HS-27A (cell line): Measurements from ENCODE around the gene ATP5F1B.

ENCODE experiments used
- DNase-seq: peaks from one replicate; pipeline ENCODE4 v3.0.0-alpha.2; 2012; ENCODE audit warnings: low read depth, missing footprints

ATP5F1B gene

DNA sequence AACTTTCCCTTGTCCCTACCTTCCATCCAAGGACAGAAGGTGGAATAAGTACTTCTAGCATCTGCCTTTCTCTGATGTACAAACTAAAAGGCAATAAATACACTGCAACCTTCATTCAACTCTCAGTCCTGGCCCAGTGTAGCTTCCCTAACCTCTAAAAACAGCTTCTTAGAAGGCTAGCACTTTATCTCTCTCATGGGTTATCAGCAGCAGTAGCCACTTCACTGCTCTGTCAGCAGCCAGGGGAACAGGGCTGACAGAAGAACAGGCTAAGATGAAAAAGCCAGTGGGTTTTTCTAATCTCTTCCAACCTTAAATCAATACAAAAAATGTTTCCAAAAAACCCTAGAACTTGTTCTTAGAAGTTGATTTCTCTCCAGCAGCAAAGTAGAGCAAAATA, 28.9 kb downstream of the ATP5F1B start:
- DNase-seq, result no peak

DNA sequence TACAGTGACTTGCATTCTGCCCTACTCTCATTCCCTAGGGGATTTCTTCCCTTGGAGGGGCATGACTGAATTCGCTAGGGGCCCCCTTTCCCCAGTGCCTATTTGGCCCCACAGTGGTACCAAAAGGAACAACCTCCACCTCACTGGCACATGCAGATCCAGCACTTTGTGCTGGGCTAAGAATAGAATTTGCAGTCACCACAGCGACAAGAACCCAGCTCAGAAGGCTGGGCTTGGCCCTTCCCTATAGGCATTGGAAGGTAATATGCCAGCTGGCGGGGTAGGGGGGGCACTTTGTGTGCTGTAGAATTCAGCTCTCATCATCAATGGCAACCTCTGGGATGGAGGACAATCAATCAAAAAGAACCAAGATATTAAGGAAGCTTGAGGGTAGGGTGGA, 29.5 kb downstream of the ATP5F1B start:
- no peak for DNase-seq

DNA sequence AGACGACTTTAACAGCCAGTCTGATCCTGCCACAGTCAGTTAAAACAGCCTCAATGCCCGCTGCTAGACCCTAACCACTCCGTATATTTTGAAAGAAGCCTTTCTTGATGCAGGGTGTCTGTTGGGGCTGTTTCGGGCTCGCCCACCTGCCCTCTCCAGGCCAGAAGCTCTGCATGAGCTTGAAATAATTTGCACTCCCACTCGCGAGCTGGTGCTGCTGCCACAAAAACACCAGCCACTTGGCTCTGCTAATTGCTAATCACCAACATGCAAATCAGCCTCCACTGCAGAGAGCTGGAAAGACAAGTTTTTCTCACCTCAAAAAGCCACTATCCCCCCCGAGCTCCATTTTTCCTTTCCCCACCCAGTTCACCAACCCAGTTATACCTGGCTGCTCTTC, 31.2 kb downstream of the ATP5F1B start:
- no peak for DNase-seq

DNA sequence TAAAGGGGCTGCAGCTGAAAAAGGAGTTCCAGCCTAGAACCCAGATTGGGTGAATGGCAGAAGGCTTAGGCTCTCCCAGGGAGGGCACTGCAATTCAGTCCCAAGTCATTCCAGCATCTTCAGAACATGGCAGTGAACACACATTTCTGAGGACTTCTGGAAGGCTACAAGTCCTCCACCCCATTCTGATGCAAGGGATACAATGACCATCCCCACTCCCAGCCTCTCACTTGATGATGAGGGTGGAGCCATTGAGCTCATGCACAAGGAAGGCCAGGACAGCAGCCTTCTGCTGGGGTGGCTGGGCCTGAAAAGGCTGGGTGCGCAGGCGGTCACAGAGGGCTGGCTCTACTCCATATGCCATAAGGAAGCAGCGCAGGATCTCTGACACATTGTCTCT, 41.4 kb downstream of the ATP5F1B start:
- no peak for DNase-seq

DNA sequence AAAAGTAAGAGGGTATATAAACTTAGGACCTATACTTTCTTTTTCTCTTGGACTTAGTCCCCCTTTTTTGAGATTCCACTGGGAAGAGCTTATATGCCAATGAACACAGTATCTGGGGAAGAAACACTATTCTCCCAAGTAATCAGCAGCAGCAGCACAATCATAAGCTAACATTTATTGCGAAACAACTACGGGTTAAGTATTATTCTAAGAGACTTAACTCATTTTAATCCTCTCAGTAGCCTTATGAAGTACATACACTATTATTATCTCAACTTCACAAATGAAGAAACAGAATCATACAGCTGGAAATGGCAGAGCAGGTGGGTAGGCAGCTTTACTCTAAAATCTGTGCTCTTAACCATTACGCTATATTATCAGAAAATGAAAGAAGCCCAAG, 43.5 kb downstream of the ATP5F1B start:
- DNase-seq, result no peak

DNA sequence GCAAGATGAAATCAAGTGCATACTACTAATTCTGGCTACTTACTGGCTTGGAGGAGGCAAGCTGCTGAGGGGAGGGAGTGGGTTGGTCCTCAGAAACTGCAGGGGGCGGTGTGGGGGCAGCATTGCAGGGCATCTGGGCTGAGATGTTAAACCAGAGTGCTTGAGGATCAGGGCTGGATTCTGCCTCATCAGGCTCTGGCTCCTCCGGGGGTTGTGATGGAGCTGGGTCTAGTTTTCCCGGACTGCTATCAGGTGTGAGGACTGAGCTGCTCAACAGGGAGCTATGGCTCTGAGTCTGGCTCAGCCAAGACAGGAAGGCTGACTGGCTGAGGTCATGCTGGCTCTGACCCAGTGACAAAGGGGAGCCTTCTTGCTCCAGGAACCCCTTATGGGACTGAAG, 44.3 kb downstream of the ATP5F1B start:
- no peak for DNase-seq

DNA sequence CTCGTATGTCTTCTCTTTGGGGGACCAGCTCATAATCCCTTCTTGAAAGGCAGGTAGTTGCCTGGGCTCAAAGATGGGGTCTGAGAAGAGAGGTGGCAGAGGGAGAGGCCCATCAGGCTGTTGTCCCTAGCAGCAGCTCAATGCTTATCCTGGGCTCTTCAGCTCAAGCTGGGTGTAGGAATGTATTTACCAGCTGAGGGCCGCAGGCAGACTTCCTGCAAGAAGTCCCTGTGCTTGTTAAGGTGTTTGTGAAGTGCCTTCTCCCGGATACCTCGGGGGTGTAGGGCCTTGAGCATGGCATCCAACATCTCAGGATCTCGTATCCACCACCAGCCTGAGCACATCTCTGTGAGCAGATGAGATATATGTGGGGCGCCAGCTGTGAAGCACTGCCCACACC, 45.0 kb downstream of the ATP5F1B start:
- DNase-seq, result no peak

DNA sequence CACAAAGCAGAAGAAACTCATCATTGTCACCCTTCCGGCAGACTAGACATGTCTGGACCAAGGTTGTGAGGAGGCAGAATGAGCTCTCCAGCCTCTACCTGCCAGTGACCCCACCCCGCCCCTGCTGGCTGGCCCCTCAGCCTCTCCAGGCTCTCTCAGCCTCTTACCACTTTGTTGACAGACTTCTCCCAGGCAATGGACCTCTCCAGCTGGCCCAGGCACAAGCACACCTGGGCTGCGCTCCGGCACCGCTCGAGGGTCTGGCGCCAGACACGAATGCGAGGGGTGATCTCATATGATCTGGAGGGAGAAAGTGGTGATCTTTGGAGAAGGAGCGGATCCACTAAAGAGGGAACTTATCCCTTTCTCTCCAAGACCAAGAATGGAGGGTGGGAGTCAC, 46.0 kb downstream of the ATP5F1B start:
- no peak for DNase-seq

DNA sequence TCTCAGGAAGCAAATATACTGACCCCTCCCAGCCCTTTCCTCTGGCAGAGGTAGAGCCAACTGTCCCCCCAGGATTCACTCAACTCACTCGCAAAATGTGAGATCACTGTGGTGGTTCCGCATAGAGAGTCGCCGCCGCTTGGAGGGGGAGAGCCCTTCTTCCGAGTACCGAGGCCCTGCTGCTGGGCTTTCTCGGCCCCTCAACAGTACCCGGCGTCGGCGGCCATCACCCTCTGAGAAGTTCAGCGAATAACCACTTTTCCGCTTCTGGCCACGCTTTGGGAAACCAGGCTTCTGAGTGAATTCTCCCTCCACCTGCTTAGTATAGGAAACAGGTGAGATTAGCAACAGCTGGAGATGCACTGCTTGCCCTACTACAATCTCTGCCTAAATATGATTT, 46.7 kb downstream of the ATP5F1B start:
- DNase-seq, result no peak

DNA sequence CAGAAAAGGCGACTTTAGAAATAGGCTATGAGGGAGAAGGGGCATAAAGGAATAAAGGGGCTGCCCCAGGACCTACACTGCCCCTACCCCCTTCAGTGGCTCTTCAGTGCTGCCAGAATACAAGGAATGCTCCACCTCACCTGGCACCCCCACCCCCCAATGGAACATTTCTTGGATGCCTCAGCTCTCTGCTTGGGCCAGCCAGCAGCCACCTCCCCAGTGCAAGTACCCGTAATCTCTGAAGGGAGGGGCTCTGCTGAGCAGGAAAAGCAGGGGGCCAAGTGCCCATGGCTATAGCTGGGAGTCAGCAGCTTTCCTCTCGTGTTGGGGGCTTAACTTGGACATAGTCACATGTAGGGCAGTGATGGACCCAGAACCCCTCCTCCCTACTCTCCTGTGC, 49.0 kb downstream of the ATP5F1B start:
- DNase-seq, result no peak

DNA sequence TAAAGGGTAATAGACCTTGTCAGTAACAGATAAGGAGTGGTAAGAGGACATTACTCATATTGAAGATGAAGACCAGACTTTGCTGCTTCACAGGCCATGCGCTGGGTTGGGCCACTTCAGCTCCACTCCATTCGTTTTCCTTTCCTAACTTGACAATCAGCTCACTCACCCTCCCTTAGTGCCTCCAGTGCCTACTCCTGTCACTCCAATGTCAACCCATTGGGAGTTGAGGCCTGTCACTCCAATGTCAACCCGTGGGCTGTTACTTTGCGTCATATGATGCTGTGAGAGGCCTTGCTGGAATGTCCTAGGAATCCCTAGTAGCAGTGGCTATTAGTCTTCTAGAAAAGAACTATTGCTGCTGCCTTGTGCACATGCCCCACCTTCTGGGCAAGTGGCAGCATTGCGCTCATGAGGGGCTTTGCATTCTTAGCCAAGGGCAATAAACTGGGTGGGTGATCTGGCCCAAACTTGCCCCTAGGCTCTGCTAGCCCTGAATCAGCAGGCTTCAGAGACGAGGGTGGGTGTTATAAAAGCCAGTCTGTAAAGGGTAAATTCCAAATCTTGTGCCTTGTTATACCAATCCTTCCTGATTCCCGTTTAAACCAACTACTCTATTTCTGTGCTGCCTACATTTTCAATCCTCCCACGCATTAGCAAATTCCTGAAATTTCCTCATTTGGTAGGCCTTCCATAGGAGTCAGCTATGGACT, 51.7 kb downstream of the ATP5F1B start:
- peak; percentile 39 for DNase-seq

DNA sequence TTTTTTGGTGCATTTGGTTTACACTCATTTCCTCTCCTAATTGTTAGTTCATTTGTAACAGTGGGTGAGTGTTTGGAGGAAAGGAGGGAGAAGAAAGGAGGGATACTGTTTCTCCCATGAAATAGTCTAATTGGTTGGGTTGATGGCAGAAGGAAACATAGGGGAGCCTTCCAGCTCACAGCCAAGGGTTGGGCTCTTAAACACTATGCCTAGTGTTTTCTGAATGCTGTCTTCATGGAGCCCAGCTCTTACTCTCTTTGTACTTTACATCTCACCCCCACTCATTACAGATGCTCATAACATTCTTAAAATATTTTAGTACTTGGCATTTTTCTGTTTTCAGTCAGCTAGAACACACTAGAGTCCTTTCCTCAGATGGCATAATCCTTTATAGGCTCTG, 53.8 kb downstream of the ATP5F1B start:
- DNase-seq, result no peak

DNA sequence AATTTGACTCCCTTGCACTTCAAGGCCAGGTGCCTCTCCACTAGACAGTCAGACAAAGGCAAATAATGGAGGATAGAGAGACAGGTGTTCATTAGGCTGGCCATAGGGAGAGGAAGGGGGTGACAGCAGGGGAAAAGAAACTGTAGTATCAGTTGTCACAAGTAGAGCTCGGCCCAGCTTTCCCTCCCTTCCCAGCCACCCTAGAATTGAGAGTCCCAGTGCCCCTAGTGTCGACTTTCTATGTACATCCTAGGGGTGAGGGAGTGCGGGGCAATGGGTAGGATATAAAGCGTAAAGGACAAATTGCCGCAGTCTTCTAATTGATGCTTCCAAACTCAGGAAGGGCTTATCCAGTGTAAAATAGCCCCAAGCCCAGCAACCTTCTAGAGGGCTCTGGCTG, 54.7 kb downstream of the ATP5F1B start:
- no peak for DNase-seq

DNA sequence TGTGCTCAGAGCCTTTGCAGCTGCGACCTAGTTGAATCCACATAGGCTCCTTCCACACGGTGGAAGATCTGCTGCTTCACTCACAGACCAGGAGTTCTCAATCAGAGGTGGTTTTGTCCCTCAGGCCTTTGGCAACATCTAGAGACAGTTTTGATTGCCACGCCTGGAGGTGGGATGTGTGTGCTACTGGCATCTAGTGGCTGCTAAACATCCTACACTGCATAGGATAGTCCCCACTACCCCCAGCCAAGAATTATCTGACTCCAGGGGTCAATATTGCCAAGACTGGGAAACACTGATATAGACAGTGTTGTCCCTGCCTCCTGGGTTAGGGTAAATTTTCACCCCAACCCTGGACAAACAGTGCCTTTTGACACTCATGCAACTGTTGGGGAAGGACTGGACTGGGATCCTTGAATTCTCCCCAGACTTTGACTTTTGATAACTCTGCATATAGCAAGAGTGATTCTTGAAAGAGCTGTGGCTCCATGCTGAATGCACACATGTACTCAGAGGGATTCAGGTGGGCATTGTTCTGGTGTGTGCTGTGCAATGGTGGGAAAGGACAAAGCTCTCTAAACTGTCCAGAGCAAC, 55.5 kb downstream of the ATP5F1B start:
- no peak for DNase-seq

DNA sequence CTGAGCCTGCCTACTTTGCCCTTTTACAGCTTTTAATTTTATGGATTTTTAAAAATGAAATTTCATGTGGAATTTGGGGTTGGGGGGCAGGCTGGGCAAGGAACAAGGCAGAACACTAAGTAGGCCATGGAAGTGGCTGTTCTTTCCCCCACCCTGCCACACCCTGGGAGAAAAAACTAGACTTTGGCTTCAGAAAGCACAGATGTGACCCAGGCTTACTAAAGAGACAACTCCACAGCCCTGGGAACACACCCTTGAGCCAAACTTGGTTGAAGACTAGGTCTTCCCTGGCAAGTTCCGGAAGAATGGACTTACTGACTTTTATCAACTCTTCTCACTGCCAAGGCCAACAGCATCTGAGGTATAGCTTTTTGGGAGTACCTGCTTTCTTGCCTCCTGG, 56.0 kb downstream of the ATP5F1B start:
- no peak for DNase-seq
